AG04450 (cell line): ENCODE data around the gene PIK3AP1. TPM values are rescaled to one million over a fixed set of nuclear protein-coding genes. Genes with fewer than 3 reads are reported as not detected.

Source experiments
- CTCF ChIA-PET: fragments of 300-600, 350-600 bp; formaldehyde crosslinking; extraction: SDS; loops from one replicate; lab custom pipeline; 2022; ENCODE audit warnings: antibody characterized with exemption, inconsistent platforms; lab: Charles Lee
- POLR2A ChIA-PET: fragments of 350-600 bp; formaldehyde crosslinking; extraction: SDS; loops from one replicate; lab custom pipeline; 2021; ENCODE audit warnings: antibody characterized with exemption, inconsistent platforms; lab: Yijun Ruan, JAX
- DNase-seq: peaks from one replicate; pipeline ENCODE4 v3.0.0-alpha.2; 2011; ENCODE audit warnings: low read depth, low spot score
- H3K27ac ChIP-seq: one replicate; pipeline ENCODE4 v1.5.1; 2012; ENCODE audit warnings: low read depth, low read length, control low read depth
- H3K27me3 ChIP-seq: one replicate; pipeline ENCODE4 v1.6.0; 2012; ENCODE audit warnings: low read length; ENCODE audit not compliant: control insufficient read depth, insufficient read depth
- H3K4me3 ChIP-seq: 2 replicates; pipeline ENCODE4 v1.5.1; 2011; ENCODE audit warnings: mild to moderate bottlenecking, low read depth, low read length, control low read depth
- H3K9me3 ChIP-seq: 2 replicates; pipeline ENCODE4 v1.5.1; 2012; ENCODE audit warnings: low read length; ENCODE audit not compliant: control insufficient read depth, insufficient read depth
- polyA plus RNA-seq: library from polyadenylated mRNA; depleted of rRNA; stranded (reverse); fragments of >200 nt; gene quantifications from 2 replicates; pipeline ENCODE4 v1.2.3, GENCODE V29; 2011
- TF ChIP-seq, protein P1 (sequence below): IDR thresholded peaks from 2 replicates; pipeline ENCODE4 v1.5.1; 2011; ENCODE audit warnings: low read depth, low read length, control low read depth, inconsistent platforms

PIK3AP1 gene
- polyA plus RNA-seq, 1 experiment: 0.05 TPM

- H3K9me3 ChIP-seq: no peaks in the 10 kb centered on the region
- DNase-seq: no peak
- TF ChIP-seq, protein P1, sequence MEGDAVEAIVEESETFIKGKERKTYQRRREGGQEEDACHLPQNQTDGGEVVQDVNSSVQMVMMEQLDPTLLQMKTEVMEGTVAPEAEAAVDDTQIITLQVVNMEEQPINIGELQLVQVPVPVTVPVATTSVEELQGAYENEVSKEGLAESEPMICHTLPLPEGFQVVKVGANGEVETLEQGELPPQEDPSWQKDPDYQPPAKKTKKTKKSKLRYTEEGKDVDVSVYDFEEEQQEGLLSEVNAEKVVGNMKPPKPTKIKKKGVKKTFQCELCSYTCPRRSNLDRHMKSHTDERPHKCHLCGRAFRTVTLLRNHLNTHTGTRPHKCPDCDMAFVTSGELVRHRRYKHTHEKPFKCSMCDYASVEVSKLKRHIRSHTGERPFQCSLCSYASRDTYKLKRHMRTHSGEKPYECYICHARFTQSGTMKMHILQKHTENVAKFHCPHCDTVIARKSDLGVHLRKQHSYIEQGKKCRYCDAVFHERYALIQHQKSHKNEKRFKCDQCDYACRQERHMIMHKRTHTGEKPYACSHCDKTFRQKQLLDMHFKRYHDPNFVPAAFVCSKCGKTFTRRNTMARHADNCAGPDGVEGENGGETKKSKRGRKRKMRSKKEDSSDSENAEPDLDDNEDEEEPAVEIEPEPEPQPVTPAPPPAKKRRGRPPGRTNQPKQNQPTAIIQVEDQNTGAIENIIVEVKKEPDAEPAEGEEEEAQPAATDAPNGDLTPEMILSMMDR: no peak
- no peak overlapping the region for H3K4me3 ChIP-seq
- CTCF ChIA-PET: no interaction called here
- H3K27ac ChIP-seq: no peak overlapping the region
- POLR2A ChIA-PET: no interaction called here
- H3K27me3 ChIP-seq: no peaks in the 10 kb centered on the region
Observed at GRCh38 chr10:96670786-96671185, 49.5 kb downstream of the PIK3AP1 start.

- no peak for DNase-seq
- TF ChIP-seq, protein P1: no peak
- H3K27me3 ChIP-seq: no peaks in the 10 kb centered on the region
- no peak overlapping the region for H3K4me3 ChIP-seq
- H3K9me3 ChIP-seq: no peaks in the 10 kb centered on the region
- H3K27ac ChIP-seq: no peak overlapping the region
- ChIA-PET CTCF (no interaction called here), POLR2A (no interaction called here)
Observed at GRCh38 chr10:96667401-96667800, 52.9 kb downstream of the PIK3AP1 start.

- CTCF ChIA-PET: no interaction called here
- POLR2A ChIA-PET: no interaction called here
Observed at GRCh38 chr10:96666741-96667140, 53.6 kb downstream of the PIK3AP1 start.

DNA sequence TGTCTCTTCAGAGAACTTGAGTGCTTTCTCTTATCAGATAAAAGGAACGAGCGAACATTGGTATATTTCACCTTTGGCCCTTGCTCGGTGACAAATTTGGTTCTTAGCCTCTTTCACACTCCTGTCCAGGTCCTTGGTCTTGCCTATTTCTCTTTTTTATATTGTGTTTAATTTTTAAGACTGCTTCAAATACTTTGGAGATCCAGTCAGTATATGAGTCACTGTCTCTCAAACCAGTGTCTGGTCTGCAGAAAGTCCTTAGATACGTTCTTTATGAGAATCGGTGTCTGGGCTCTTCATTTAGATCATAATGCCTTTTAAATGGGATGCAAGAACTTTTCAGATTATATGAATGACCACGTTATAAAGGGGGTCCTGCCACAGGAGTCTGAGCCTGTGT lies 55.0 kb downstream of the PIK3AP1 start:
- CTCF ChIA-PET: interaction anchor here (1.3 kb wide), 1 partner anchor 24 kb away, joined by 3 read pairs; no protein-coding TSS in a partner anchor
- Histone ChIP-seq H3K27me3 (no peaks in the 10 kb centered on the region), H3K4me3 (no peak overlapping the region), H3K9me3 (no peaks in the 10 kb centered on the region), H3K27ac (no peak overlapping the region)
- DNase-seq: no peak
- TF ChIP-seq, protein P1: no peak
- POLR2A ChIA-PET: no interaction called here

More at GRCh38 chr10:96666741-96667140, 53.6 kb downstream of the PIK3AP1 start:
- Histone ChIP-seq H3K4me3 (no peak overlapping the region), H3K27me3 (no peaks in the 10 kb centered on the region), H3K27ac (no peak overlapping the region), H3K9me3 (no peaks in the 10 kb centered on the region)
- TF ChIP-seq, protein P1: no peak
- DNase-seq: no peak

- H3K4me3 ChIP-seq: no peak overlapping the region
- TF ChIP-seq, protein P1: no peak
- no peaks in the 10 kb centered on the region for H3K9me3 ChIP-seq
- CTCF ChIA-PET: interaction anchor here (0.9 to 1.3 kb wide), 2 partner anchors 21 to 24 kb away, joined by 3 read pairs; no protein-coding TSS in a partner anchor
- DNase-seq: no peak
- POLR2A ChIA-PET: no interaction called here
- no peaks in the 10 kb centered on the region for H3K27me3 ChIP-seq
- no peak overlapping the region for H3K27ac ChIP-seq
Observed at GRCh38 chr10:96664563-96664962, 55.8 kb downstream of the PIK3AP1 start.
